ENCODE results near the gene CLCNKB.

- TF ChIP-seq POLR2A (IDR thresholded peaks at IDR 0.05) (no peak), CTCF (IDR thresholded peaks at IDR 0.05) (no peak)
Observed at GRCh38 chr1:16011936-16012589, 31.5 kb upstream of the CLCNKB start.

Measured in vagina (tissue), 2 donors.